ENCODE data around the gene IFFO2.

The IFFO2 gene

GRCh38 chr1:18946550-18947381 lies 9.7 kb downstream of the IFFO2 start:
- no peak for TF ChIP-seq TSHZ2 (CRISPR knock-in tag; IDR thresholded peaks at IDR 0.05)
- TF ChIP-seq PATZ1 (CRISPR knock-in tag; IDR thresholded peaks at IDR 0.05; ENCODE audit: borderline replicate concordance), result no peak
- no peak for TF ChIP-seq ZFP3 (CRISPR knock-in tag; IDR thresholded peaks at IDR 0.05)
- no peak for TF ChIP-seq TOX (CRISPR knock-in tag; IDR thresholded peaks at IDR 0.05; ENCODE audit: borderline replicate concordance)
- no peak for ATAC-seq

DNA sequence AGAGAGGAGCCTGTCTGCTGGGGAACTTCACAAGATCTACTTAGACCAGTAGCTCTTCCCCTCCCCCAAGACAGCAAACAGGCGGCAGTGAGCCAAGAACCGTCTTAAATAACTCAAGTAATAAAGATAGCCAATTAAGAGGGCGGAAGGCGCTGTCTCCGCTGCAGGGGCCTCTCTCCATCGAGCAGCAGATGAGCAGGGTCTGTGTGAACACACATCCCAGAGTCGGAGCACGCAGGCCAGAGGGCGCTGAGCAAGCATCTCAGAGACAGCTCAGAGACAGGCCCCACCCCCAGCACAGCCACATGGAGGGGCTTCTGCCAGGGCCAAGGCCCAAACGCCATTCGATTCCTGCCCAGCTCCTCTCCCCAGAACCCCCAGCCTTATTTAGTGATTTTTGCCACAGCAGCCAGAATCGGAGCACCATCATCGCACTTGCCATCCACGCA lies 11.1 kb downstream of the IFFO2 start:
- ATAC-seq, result no peak
- no peak for TF ChIP-seq ARNTL (CRISPR knock-in tag; IDR thresholded peaks at IDR 0.05; ENCODE audit: borderline replicate concordance, low read depth)
- TF ChIP-seq CSDC2 (CRISPR knock-in tag; IDR thresholded peaks at IDR 0.05), result no peak
- no peak for TF ChIP-seq RARB (CRISPR knock-in tag; IDR thresholded peaks at IDR 0.05)
- TF ChIP-seq CREB5 (CRISPR knock-in tag; IDR thresholded peaks at IDR 0.05; ENCODE audit: low read depth), result no peak
- no peak for TF ChIP-seq BACH2 (CRISPR knock-in tag; IDR thresholded peaks at IDR 0.05; ENCODE audit: borderline replicate concordance)
- TF ChIP-seq ZC3H10 (CRISPR knock-in tag; IDR thresholded peaks at IDR 0.05), result no peak
- TF ChIP-seq TSHZ2 (CRISPR knock-in tag; IDR thresholded peaks at IDR 0.05), result no peak
- TF ChIP-seq PATZ1 (CRISPR knock-in tag; IDR thresholded peaks at IDR 0.05; ENCODE audit: borderline replicate concordance), result no peak
- TF ChIP-seq SNAI2 (CRISPR knock-in tag; IDR thresholded peaks at IDR 0.05), result no peak

- no peak for ATAC-seq
- TF ChIP-seq CREB5 (CRISPR knock-in tag; IDR thresholded peaks at IDR 0.05; ENCODE audit: low read depth) (no peak), ZC3H10 (CRISPR knock-in tag; IDR thresholded peaks at IDR 0.05) (no peak), OSR1 (CRISPR knock-in tag; IDR thresholded peaks at IDR 0.05) (no peak), ARNTL (CRISPR knock-in tag; IDR thresholded peaks at IDR 0.05; ENCODE audit: borderline replicate concordance, low read depth) (no peak), TCF4 (CRISPR knock-in tag; IDR thresholded peaks at IDR 0.05; ENCODE audit: borderline replicate concordance) (no peak)
Measured at GRCh38 chr1:18944810-18945209, 11.7 kb downstream of the IFFO2 start.
